ENCODE measurements around the gene TTC29.
"Not testable (repeated sequence)": the region's sequence is repeated elsewhere in the genome, so short reads cannot be mapped to it uniquely, and the experiment has no call there.

Gene TTC29

GRCh38 chr4:146855761-146856160, 89.9 kb downstream of the TTC29 start:
- no peak for DNase-seq (ENCODE audit: low read depth in 2 of 2)

GRCh38 chr4:146852360-146852759, 93.3 kb downstream of the TTC29 start:
- no peak for DNase-seq (ENCODE audit: low read depth in 2 of 2)

- no peak for DNase-seq (ENCODE audit: low read depth in 2 of 2)
Measured at GRCh38 chr4:146847345-146847744, 98.3 kb downstream of the TTC29 start.

GRCh38 chr4:146846882-146847281, 98.8 kb downstream of the TTC29 start:
- DNase-seq (ENCODE audit: low read depth in 2 of 2), result no peak

GRCh38 chr4:146844761-146845160, 100.9 kb downstream of the TTC29 start:
- no peak for DNase-seq (ENCODE audit: low read depth in 2 of 2)

- DNase-seq (ENCODE audit: low read depth in 2 of 2), result no peak
Measured at GRCh38 chr4:146842876-146843275, 102.8 kb downstream of the TTC29 start.

- DNase-seq (ENCODE audit: low read depth in 2 of 2), result no peak
Measured at GRCh38 chr4:146840731-146841130, 104.9 kb downstream of the TTC29 start.

GRCh38 chr4:146835096-146835495, 110.6 kb downstream of the TTC29 start:
- DNase-seq (ENCODE audit: low read depth in 2 of 2), result no peak

- DNase-seq (ENCODE audit: low read depth in 2 of 2), result no peak
Measured at GRCh38 chr4:146834263-146835034, 111.2 kb downstream of the TTC29 start.

- no peak for DNase-seq (ENCODE audit: low read depth in 2 of 2)
Measured at GRCh38 chr4:146833530-146833929, 112.1 kb downstream of the TTC29 start.

- DNase-seq (ENCODE audit: low read depth in 2 of 2), result not testable (repeated sequence)
Measured at GRCh38 chr4:146822980-146823379, 122.7 kb downstream of the TTC29 start.

- no peak for DNase-seq (ENCODE audit: low read depth in 2 of 2)
Measured at GRCh38 chr4:146814750-146815149, 130.9 kb downstream of the TTC29 start.

GRCh38 chr4:146795711-146796110, 150.0 kb downstream of the TTC29 start:
- no peak for DNase-seq (ENCODE audit: low read depth in 2 of 2)

GRCh38 chr4:146793727-146794126, 151.9 kb downstream of the TTC29 start:
- no peak for DNase-seq (ENCODE audit: low read depth in 2 of 2)

- DNase-seq (ENCODE audit: low read depth in 2 of 2), result no peak
Measured at GRCh38 chr4:146791439-146791838, 154.2 kb downstream of the TTC29 start.

GRCh38 chr4:146790515-146790914, 155.1 kb downstream of the TTC29 start:
- DNase-seq (ENCODE audit: low read depth in 2 of 2), result no peak

GRCh38 chr4:146787731-146788130, 157.9 kb downstream of the TTC29 start:
- no peak for DNase-seq (ENCODE audit: low read depth in 2 of 2)

- DNase-seq (ENCODE audit: low read depth in 2 of 2), result no peak
Measured at GRCh38 chr4:146776691-146777090, 169.0 kb downstream of the TTC29 start.

GRCh38 chr4:146763560-146763959, 182.1 kb downstream of the TTC29 start:
- DNase-seq (ENCODE audit: low read depth in 2 of 2), result no peak

- DNase-seq (ENCODE audit: low read depth in 2 of 2), result no peak
Measured at GRCh38 chr4:146762016-146762415, 183.6 kb downstream of the TTC29 start.

- DNase-seq (ENCODE audit: low read depth in 2 of 2), result no peak
Measured at GRCh38 chr4:146742416-146742815, 203.2 kb downstream of the TTC29 start.

- no peak for DNase-seq (ENCODE audit: low read depth in 2 of 2)
Measured at GRCh38 chr4:146739182-146739581, 206.5 kb downstream of the TTC29 start.

- not testable (repeated sequence) for DNase-seq (ENCODE audit: low read depth in 2 of 2)
Measured at GRCh38 chr4:146723519-146723918, 222.1 kb downstream of the TTC29 start.

- DNase-seq (ENCODE audit: low read depth in 2 of 2), result no peak
Measured at GRCh38 chr4:146709956-146710355, 235.7 kb downstream of the TTC29 start.
